Cortex of kidney (tissue), 1 donor: ENCODE measurements around the gene PES1.
A peak's percentile ranks its signal among the peaks of the same experiment; 100 is the strongest.
"Not testable (repeated sequence)": the region's sequence is repeated elsewhere in the genome, so short reads cannot be mapped to it uniquely, and the experiment has no call there.

Experiments
- DNase-seq: peaks from one replicate; lab custom pipeline; 2025; lab: John Stamatoyannopoulos, UW

PES1 gene

DNA sequence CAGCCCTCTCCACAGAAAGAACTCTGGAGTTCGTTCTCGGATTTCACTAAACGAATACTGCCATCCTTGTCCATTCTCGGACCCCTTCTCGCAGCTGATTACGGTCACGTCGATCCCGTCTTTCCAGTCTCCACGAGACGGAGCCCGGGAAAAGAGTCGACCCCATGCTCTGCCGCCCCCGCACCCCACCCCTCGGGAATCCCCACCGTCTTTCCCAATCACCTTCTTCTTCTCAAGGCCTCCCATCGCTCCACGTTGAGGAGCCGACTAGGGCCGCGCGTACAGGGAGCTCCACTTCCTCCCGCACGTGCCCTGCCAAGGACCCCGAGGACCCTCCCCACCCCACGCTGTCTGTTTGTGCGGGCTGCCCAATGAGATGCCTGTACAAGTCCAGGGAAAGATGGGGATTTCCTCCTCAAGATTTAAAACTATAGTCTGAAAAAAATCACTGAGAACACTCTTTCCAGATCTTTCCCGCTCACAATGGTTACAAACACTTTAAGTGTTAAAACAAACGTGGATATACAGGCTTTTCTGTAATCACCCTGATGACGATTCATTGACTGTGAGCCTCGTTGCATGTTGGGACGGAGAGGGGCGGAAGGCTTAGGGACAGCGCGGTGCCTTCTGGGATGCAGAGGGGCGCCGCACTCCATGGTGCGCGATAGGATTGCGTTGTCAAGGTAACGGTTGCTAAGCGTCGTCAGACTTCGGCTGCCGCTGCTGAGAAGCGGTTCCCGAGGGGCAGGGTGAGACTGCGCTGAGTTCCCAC is at the start of gene PES1:
PES1 (minus strand) TSS at position 323 of the 772 bp plus-strand sequence; CDS start at position 246, 77 bp downstream.
- peak; percentile 51 for DNase-seq

DNA sequence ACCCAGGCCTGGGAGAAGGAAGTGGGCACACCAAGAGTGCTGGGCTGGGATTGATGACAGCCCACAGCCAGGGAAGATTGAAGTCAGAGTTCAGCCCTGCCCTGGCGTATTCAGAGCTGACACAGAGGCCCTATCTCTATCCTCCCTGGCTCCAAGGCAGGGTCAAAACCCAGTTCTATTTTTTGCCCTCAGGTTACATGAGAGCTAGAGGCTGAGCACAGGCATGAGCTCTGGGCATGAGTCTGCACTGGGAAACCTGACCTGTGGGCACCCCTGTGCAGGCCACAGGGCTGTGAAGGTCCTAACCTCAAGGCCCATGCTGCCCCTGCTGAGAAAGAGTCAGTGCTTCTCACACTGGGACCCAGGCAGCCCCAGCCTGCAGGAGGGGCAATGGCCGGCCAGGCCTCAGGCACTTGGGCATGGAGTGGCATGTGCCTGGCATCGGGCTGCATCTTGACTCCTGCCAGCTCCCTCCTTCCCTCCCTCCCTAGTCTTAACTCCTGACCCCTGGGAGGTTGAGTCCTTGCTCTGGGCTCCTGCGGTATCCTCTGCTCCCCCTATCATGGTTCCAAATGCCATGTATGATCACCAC is 49.2 kb upstream of the PES1 start:
- DNase-seq: no peak

DNA sequence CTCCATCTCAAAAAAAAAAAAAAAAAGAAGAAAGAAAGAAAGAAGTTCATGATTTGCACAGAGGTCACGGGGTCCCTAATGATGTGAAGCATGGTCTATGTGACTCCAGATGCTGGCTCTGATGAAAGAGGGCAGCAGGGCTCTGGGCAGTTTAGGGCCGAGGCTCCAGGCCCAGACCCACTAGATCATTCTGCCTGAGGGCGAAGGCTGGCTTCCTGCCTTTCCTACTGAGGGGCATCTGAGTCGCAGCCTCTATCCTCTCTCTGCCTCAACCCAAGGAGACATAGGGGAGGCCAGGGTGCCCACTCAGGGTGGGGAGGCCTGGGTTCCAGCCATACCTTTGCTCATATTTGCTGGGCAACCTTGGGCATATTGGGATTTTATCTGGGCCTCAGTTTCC is 48.7 kb upstream of the PES1 start:
- no peak for DNase-seq

DNA sequence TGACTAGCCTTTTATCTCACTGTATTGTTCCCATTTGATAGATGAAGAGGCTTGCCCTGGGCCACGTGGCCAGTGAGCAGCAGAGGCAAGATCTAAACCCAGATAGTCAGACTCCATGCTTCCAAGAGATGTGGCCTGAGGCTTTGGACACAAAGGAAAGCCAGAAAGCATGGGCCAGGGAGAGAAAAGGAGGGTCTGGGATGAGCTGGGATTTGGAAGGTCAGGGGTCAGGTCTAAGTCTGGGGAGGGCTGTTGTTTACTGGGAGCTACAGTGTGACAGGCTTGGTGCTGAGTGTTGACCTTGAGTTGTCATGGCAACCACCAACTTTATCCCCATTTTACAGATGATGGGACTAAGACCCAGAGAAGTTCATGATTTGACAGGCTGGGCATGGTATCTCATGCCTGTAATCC is 46.0 kb upstream of the PES1 start:
- DNase-seq: no peak

DNA sequence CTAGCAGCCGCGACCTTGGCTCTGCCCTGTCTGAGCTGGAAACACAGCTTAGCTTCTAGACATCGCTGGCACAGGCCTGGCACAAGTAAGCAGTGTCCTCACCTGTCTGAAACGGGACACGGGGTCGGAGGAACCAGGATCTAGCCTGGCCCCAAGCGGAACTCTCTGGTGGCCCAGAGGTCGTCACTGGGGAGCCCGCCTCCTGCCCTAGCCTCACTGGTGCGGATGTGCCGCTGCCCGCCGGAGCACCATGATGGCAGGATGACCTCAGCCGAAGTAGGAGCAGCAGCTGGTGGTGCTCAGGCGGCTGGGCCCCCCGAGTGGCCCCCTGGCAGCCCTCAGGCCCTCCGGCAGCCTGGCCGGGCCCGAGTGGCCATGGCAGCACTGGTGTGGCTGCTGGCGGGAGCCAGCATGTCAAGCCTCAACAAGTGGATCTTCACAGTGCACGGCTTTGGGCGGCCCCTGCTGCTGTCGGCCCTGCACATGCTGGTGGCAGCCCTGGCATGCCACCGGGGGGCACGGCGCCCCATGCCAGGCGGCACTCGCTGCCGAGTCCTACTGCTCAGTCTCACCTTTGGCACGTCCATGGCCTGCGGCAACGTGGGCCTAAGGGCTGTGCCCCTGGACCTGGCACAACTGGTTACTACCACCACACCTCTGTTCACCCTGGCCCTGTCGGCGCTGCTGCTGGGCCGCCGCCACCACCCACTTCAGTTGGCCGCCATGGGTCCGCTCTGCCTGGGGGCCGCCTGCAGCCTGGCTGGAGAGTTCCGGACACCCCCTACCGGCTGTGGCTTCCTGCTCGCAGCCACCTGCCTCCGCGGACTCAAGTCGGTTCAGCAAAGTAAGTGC is 44.7 kb upstream of the PES1 start:
- DNase-seq: no peak

- DNase-seq: no peak
These were observed 43.8 kb upstream of the PES1 start, which contains the start of gene SLC35E4 for GRCh38 chr22:30635273-30636225. Gene SLC35E4 (plus strand): TSS chr22:30635781. CDS start chr22:30636451, 670 bp downstream.

- no peak for DNase-seq
These were observed 42.9 kb upstream of the PES1 start for GRCh38 chr22:30634471-30635233.

DNA sequence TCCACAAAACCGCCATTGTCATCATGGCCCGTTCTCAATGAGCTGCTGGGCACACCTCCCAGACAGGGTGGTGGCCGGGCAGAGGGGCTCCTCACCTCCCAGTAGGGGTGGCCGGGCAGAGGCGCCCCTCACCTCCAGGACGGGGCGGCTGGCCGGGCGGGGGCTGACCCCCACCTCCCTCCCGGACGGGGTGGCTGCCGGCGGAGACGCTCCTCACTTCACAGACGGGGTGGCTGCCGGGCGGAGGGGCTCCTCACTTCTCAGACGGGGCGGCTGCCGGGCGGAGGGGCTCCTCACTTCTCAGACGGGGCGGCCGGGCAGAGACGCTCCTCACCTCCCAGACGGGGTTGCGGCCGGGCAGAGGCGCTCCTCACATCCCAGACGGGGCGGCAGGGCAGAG is 39.8 kb upstream of the PES1 start:
- not testable (repeated sequence) for DNase-seq

GRCh38 chr22:30628491-30628890 is 36.8 kb upstream of the PES1 start:
- no peak for DNase-seq

- DNase-seq: no peak
These were observed 35.8 kb upstream of the PES1 start for GRCh38 chr22:30627471-30627870.

GRCh38 chr22:30626413-30626812 is 34.7 kb upstream of the PES1 start:
- no peak for DNase-seq

- not testable (repeated sequence) for DNase-seq
These were observed 28.2 kb upstream of the PES1 start for GRCh38 chr22:30619909-30620308.

DNA sequence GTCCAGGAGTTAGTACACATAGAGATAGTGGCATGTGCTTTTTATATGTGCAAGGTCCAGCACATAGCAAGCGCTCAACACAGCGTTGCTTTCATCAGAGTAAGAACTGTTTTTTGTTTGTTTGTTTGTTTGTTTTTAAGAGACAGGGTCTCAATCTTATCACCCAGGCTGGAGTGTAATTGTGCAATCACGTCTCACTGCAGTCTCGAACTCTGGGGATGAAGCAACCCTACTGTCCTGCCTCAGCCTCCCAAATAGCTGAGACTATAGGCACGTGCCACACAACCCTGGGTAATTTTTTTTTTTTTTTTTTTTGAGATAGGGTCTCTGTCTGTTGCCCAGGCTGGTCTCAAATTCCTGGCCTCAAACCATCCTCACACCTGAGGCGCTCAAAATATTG is 26.1 kb upstream of the PES1 start:
- DNase-seq: no peak

- no peak for DNase-seq
These were observed 23.8 kb upstream of the PES1 start for GRCh38 chr22:30615543-30615954.

GRCh38 chr22:30614879-30615278 is 23.2 kb upstream of the PES1 start:
- DNase-seq: no peak

- DNase-seq: no peak
These were observed 22.6 kb upstream of the PES1 start for GRCh38 chr22:30614268-30614667.

- no peak for DNase-seq
These were observed 21.1 kb upstream of the PES1 start for GRCh38 chr22:30612789-30613188.

GRCh38 chr22:30611197-30611596 is 19.5 kb upstream of the PES1 start:
- DNase-seq: no peak

- no peak for DNase-seq
These were observed 18.6 kb upstream of the PES1 start for GRCh38 chr22:30610299-30610698.
